H7 (cell line): ENCODE measurements around the gene TFE3. TPM values are rescaled to one million over a fixed set of nuclear protein-coding genes. Genes with fewer than 3 reads are reported as not detected.
A peak's percentile ranks its signal among the peaks of the same experiment; 100 is the strongest.
"Not testable (repeated sequence)": the region's sequence is repeated elsewhere in the genome, so short reads cannot be mapped to it uniquely, and the experiment has no call there.

Experiments used
- DNase-seq: peaks from one replicate; pipeline ENCODE4 v3.0.0; 2012
- H3K27me3 ChIP-seq: 2 replicates; pipeline ENCODE4 v1.6.0; 2011; ENCODE audit warnings: mild to moderate bottlenecking, low read length; ENCODE audit not compliant: control insufficient read depth, insufficient read depth
- H3K36me3 ChIP-seq: replicated peaks from 2 replicates; pipeline ENCODE4 v1.5.1; 2011; ENCODE audit warnings: low read length; ENCODE audit not compliant: control insufficient read depth, insufficient read depth
- H3K4me3 ChIP-seq: 2 replicates; pipeline ENCODE4 v1.5.1; 2011; ENCODE audit warnings: low read depth, mild to moderate bottlenecking, control low read depth, low read length, moderate library complexity; ENCODE audit not compliant: insufficient read depth
- total RNA-seq: library from RNA; depleted of rRNA; stranded (reverse); fragments of >200 nt; shearing (Covaris generic); gene quantifications from 2 replicates; pipeline ENCODE4 v1.2.3, GENCODE V29; 2014; rRNA removed

Gene TFE3
- total RNA-seq, 1 experiment from 2014 or later: 41.6 TPM

- no peak overlapping the region for H3K4me3 ChIP-seq
- H3K27me3 ChIP-seq: no peaks in the 10 kb centered on the region
- H3K36me3 ChIP-seq: peaks cover 21% of the 10 kb centered on the region
- no peak for DNase-seq
Observed at GRCh38 chrX:48998391-48998790, 44.8 kb downstream of the TFE3 start.

GRCh38 chrX:48997865-48998264 lies 45.3 kb downstream of the TFE3 start:
- Histone ChIP-seq H3K36me3 (peaks cover 25% of the 10 kb centered on the region), H3K27me3 (no peaks in the 10 kb centered on the region), H3K4me3 (no peak overlapping the region)
- no peak for DNase-seq

DNA sequence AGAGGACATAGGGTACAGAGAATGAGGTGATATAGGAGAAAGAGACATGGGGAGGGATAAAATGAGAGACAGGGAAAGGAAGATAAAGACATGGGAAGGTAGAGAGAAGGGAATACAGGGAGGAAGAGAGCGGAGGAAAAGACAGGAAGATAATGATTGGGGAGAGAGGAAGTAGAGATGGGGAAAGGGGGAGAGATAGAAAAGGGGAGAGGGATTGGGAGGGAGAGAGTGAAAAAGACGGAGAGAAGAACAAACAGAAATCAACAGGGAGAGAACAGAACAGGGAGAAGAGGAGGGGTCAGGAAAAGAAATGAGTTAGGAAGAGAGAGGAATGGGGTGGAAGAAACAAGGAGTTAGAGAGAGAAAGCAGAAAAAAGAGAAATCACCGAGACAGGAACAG lies 45.7 kb downstream of the TFE3 start:
- H3K36me3 ChIP-seq: peaks cover 25% of the 10 kb centered on the region
- DNase-seq: no peak
- no peak overlapping the region for H3K4me3 ChIP-seq
- no peaks in the 10 kb centered on the region for H3K27me3 ChIP-seq

- H3K36me3 ChIP-seq: peaks cover 25% of the 10 kb centered on the region
- peak; percentile 79 for DNase-seq
- no peak overlapping the region for H3K4me3 ChIP-seq
- H3K27me3 ChIP-seq: no peaks in the 10 kb centered on the region
Observed at GRCh38 chrX:48996969-48997368, 46.2 kb downstream of the TFE3 start.

GRCh38 chrX:48992341-48992740 lies 50.8 kb downstream of the TFE3 start:
- Histone ChIP-seq H3K27me3 (no peaks in the 10 kb centered on the region), H3K4me3 (no peak overlapping the region), H3K36me3 (peaks cover 30% of the 10 kb centered on the region)
- DNase-seq: no peak

GRCh38 chrX:48989483-48989882 lies 53.7 kb downstream of the TFE3 start:
- H3K36me3 ChIP-seq: peaks cover 22% of the 10 kb centered on the region
- H3K27me3 ChIP-seq: no peaks in the 10 kb centered on the region
- DNase-seq: no peak
- H3K4me3 ChIP-seq: no peak overlapping the region

GRCh38 chrX:48983896-48984295 lies 59.3 kb downstream of the TFE3 start:
- Histone ChIP-seq H3K27me3 (no peaks in the 10 kb centered on the region), H3K36me3 (peaks cover 32% of the 10 kb centered on the region), H3K4me3 (no peak overlapping the region)
- DNase-seq: no peak

GRCh38 chrX:48983081-48983480 lies 60.1 kb downstream of the TFE3 start:
- Histone ChIP-seq H3K4me3 (no peak overlapping the region), H3K36me3 (peaks cover 29% of the 10 kb centered on the region), H3K27me3 (no peaks in the 10 kb centered on the region)
- DNase-seq: no peak

DNA sequence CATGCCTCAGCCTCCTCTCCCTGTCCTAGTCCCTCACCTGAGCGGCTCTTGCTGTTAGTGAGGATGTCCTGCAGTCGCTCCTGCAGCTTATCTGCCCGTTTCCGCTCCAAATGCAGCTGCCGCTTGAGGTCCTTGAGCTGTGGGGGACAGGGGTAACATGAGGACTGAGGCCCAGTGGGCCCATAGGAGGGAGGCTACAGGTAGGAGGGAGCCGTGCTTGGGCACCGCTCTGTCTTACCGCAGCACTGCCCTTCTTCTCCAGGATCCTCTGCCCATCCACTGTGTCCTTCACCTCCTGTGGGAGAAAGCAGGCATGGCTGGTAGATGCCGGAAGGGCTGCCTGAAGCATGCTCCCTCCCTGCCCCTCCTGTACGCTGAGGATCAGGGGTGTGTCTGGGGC lies 62.0 kb downstream of the TFE3 start:
- Histone ChIP-seq H3K4me3 (no peak overlapping the region), H3K27me3 (no peaks in the 10 kb centered on the region), H3K36me3 (peaks cover 33% of the 10 kb centered on the region)
- no peak for DNase-seq

DNA sequence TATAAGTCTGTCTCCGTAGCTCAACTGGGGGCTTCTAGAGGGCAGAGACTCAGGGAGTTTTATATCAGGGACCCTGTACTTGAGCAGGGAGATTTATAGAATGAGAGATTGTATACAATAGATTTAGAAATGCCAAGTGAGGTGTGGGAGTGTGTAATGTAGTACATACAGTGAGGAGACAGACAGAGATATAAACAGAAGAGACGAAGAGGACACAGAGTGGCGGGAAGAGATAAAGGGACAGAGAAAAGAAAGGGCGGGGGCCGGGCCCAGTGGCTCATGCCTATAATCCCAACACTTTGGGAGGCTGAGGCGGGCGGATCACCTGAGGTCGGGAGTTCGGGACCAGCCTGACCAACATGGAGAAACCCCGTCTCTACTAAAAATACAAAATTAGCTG lies 62.8 kb downstream of the TFE3 start:
- not testable (repeated sequence) for DNase-seq, H3K4me3 ChIP-seq, H3K27me3 ChIP-seq
- H3K36me3 ChIP-seq: peaks cover 35% of the 10 kb centered on the region

Other genes starting within 250 kb of the TFE3 start
- gene HDAC6, start 241.3 kb downstream of the TFE3 start, total RNA-seq: 52.4 and 54.8 TPM in 2 replicates
- gene ERAS, start 216.8 kb downstream of the TFE3 start, total RNA-seq: 0.21 TPM in 1 of 2 replicates, not detected in the other
- gene PCSK1N, start 207.7 kb downstream of the TFE3 start, total RNA-seq: 0.59 and 1.6 TPM in 2 replicates
- gene TIMM17B, start 145.6 kb downstream of the TFE3 start, total RNA-seq: 129 and 157 TPM in 2 replicates
- gene PQBP1, start 145.4 kb downstream of the TFE3 start, total RNA-seq: 30.2 and 39.8 TPM in 2 replicates
- gene SLC35A2, start 131.7 kb downstream of the TFE3 start, total RNA-seq: 12.0 and 12.3 TPM in 2 replicates
- gene PIM2, start 124.3 kb downstream of the TFE3 start, total RNA-seq: 161 and 207 TPM in 2 replicates
- 32.6 and 35.1 TPM in 2 replicates for gene OTUD5, start 85.8 kb downstream of the TFE3 start, total RNA-seq
- 0.76 and 1.00 TPM in 2 replicates for gene KCND1, start 71.5 kb downstream of the TFE3 start, total RNA-seq
- 19.9 and 23.7 TPM in 2 replicates for gene GRIPAP1, start 41.1 kb downstream of the TFE3 start, total RNA-seq
- gene CCDC120, start 15.6 kb upstream of the TFE3 start, total RNA-seq: 4.7 and 5.8 TPM in 2 replicates
- 6.3 and 6.7 TPM in 2 replicates for gene PRAF2, start 30.6 kb upstream of the TFE3 start, total RNA-seq
- gene WDR45, start 36.5 kb upstream of the TFE3 start, total RNA-seq: 28.5 and 33.6 TPM in 2 replicates
- 24.4 and 31.4 TPM in 2 replicates for gene GPKOW, start 80.4 kb upstream of the TFE3 start, total RNA-seq
- 0.21 and 1.00 TPM in 2 replicates for gene MAGIX, start 119.4 kb upstream of the TFE3 start, total RNA-seq
- 1.1 and 1.5 TPM in 2 replicates for gene PLP2, start 128.5 kb upstream of the TFE3 start, total RNA-seq
- gene PRICKLE3, start 143.0 kb upstream of the TFE3 start, total RNA-seq: 8.9 and 13.9 TPM in 2 replicates
- gene SYP, start 156.8 kb upstream of the TFE3 start, total RNA-seq: 1.7 and 1.9 TPM in 2 replicates
- gene CACNA1F, start 190.0 kb upstream of the TFE3 start, total RNA-seq: 0.55 and 2.1 TPM in 2 replicates
- gene CCDC22, start 192.1 kb upstream of the TFE3 start, total RNA-seq: 11.1 and 13.7 TPM in 2 replicates
- gene FOXP3, start 221.4 kb upstream of the TFE3 start, total RNA-seq: 0.14 and 0.37 TPM in 2 replicates
- gene PPP1R3F, start 226.4 kb upstream of the TFE3 start, total RNA-seq: 8.9 and 16.4 TPM in 2 replicates